Subcutaneous adipose tissue (tissue), 4 donors: ENCODE measurements around the gene TBX21. TPM values are rescaled to one million over a fixed set of nuclear protein-coding genes. Genes with fewer than 3 reads are reported as not detected.

Experiments
- total RNA-seq, 4 donors: library from RNA; depleted of rRNA; stranded (reverse); fragments of >200 nt; gene quantifications; one replicate each; pipeline ENCODE4 v1.1.0, GENCODE V29; 2016
- TF ChIP-seq, protein P1 (sequence below): fragments of 450-650 bp; IDR thresholded peaks from one replicate; pipeline ENCODE4 v1.5.1; 2016; ENCODE audit warnings: low read depth, mild to moderate bottlenecking, control low read depth, antibody characterized with exemption, moderate library complexity

Gene TBX21
- total RNA-seq, 4 donors from 2014 or later, result 0.66 to 4.6 (median 2.8) TPM

DNA sequence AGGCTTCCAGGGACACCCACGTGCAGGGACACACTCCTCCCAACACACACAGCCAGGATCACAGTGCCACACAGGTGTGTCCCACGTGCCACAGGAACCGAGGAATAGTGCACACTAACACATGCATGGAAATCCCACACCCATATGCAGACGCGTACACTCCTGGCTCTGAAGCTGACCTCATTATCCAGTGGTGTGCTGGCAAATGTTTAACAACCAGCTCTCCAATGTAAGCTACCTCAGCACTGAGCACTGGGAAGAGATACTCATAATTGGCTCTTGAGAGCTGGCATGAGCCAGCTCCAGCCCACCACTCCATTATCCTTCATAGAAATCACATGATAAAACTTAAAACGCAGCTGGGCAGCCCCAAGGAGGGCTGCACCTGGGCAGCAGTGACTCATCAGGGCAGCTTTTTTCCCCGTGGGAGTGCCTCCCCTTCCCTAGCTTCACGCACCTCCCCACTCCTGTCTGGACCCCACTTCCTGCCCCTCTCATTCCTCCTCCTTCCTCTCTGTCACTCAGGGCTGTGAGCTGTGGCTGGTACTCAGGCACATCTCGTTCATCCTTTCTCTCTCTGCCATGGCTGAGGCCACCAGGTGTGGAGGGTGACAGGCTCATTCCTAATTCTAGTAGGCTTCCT, 14.9 kb upstream of the TBX21 start:
- TF ChIP-seq, protein P1, sequence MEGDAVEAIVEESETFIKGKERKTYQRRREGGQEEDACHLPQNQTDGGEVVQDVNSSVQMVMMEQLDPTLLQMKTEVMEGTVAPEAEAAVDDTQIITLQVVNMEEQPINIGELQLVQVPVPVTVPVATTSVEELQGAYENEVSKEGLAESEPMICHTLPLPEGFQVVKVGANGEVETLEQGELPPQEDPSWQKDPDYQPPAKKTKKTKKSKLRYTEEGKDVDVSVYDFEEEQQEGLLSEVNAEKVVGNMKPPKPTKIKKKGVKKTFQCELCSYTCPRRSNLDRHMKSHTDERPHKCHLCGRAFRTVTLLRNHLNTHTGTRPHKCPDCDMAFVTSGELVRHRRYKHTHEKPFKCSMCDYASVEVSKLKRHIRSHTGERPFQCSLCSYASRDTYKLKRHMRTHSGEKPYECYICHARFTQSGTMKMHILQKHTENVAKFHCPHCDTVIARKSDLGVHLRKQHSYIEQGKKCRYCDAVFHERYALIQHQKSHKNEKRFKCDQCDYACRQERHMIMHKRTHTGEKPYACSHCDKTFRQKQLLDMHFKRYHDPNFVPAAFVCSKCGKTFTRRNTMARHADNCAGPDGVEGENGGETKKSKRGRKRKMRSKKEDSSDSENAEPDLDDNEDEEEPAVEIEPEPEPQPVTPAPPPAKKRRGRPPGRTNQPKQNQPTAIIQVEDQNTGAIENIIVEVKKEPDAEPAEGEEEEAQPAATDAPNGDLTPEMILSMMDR, result no peak

DNA sequence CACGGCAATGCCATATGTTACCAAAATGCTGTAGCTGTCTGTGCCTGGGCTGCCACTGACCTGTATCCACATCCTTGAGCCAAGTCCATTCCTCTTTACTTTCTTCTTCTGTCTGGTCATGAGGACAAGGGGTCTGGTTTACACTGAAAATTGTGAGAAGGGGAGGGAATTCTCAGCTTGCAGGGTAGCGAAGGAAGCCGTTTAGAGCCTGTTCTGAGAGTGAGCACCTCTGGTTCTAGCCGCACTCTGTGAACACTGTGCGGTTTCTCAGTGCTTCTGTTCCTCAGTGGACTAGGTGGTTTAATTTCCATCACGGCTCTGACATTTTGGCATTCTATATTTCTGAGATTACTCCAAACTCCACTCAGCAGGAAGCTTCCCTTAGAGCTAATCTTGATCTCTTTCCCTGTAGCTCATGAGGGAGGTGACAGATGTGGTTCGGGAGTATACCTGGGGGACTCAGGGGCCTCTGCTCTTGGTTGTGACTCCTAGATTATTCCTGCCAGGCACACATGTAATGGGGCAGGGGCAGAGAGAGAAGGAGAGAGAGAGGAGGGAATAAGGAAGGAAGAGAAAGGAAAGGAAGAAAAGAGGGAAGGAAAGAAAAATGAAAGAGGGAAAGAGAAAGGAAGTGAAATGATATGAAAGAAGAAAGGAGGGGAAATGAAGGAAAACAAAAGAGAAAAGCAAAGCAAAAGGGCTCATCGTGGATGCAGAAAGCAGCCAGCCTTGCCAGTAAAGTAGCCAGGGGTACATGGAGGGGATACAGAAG, 14.2 kb upstream of the TBX21 start:
- TF ChIP-seq, protein P1, result no peak

DNA sequence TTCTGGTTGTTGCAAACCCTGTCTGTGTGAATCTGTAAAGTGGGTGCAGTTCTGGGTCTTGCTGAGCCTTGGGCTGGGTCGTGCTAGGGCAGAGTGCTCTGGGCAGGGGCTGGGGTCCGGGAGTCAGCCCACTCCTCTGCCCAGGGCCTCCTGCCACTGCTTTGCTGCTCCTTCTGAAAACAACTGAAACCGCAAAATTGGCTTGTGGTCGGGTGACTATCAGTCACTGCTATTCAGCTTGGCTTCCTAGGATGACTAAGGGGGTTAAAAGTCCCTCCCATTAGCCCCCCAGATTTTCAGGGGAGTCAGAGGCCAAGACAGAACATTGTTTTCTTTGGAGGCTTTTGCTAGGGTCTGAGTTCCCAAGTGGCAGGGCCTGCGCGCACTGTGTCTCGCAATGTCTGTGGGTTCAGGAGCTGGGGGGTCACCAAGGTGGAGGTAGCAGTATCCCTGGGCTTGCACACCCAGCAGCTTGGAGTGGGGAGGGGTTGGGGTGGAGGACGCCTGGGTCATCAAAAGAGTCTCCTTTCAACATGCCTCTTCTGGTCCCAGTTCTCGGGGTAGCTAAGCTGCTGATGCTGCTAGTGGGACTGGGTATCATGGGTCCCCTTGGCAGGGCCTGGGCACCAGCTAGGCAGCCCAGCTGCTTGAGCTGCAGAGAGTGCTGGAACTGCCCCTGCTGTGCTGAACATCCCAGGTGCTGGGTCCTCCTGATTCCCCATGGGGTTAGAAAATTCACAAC, 13.5 kb upstream of the TBX21 start:
- TF ChIP-seq, protein P1, result no peak

DNA sequence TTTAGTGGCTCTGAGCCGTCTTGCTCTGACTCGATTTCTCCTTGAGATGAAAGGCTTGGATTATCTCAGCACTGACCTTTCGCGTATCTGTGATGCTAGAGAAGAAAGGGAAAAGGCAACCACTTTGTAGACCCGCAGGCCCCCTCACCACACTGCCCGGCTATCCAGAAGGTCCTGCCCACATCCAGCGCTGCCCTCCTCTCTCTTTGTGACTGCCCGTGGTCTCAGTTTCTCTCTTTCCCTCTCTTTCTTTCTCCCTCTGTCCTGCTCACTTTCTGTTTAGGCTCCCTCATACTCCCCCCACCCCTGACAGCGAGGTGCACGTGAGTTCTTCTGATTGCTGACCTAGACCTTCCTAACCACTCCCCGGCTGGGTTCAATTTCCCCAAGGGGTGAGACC, 12.8 kb upstream of the TBX21 start:
- TF ChIP-seq, protein P1, result no peak

DNA sequence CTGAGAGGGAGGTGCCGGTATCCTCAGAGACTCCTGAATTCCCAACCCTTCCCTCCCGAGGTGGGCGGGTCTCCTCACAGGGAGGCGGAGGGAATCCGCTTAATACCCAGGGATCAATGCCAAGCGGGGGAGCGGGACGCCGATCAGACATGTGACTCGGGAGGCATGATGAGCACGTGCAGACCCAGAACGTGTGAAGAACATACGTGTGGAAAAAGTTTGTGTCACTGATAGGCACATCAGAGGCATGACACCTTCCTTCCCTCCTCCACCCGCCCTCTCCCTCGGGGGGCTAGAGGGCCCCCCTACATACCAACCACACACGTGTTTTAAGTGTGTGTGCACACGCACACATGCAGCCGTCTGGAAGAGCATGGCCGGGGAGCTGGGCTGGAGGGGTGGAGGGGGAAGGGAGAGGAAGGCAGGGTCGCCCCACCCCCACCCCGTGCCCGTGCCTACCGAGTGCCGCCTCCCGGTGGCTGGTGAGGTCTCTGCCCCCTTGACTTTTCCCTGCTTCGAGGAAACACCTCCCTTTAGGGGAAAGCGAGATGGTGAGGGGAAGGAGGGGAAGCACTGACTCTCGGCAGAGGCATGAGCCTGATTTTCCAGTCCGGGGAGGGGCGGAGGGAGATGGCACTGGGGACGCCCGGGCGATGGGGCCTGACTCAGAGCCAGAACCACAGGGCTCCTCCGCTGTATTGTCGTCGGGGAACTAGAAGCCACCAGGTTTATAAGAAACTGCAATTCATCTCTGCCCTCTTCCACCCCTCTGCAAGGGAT, 12.1 kb upstream of the TBX21 start:
- TF ChIP-seq, protein P1, result no peak

DNA sequence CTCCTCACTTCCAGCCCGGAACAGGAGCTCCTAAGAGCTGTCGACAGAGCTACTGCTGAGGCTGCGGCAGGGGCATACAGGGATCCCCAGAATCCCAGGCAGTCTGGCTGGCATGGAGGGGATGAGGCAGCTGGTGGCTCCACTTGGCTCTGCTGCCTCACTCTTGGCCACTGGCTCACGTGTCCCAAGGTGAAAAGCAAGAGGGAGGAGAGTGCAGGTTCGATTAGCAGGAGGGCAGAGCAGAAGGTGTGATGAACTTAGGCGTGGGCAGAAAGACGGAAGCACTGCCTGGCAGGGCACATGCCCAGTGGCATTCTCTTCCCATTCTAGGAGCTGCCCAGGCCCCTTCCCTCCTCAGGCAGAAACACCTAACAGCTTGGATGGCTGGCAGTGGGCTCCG, 11.3 kb upstream of the TBX21 start:
- TF ChIP-seq, protein P1, result no peak

DNA sequence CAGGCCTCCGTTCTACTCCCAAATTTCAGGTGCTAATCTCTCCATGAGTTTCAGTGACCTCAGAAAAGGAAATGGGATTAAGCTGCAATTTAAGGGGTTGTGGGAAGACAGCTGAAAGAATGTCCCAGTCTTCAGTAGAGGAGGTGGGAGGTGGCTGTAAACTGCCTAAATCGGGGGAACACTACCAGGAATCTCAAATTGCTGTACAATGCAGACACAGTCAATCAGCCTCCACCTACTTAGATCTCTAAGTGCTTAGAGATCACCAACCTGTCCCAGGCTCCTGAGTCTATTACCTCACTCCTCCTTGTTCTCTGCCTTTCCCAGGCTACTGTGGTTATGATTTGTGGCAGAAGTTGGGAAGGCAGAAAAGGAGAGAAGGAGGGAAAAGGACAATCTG, 8.3 kb upstream of the TBX21 start:
- TF ChIP-seq, protein P1, result no peak
